Neural progenitor cell (in vitro differentiated cells): Measurements from ENCODE around the gene MED13. TPM values are rescaled to one million over a fixed set of nuclear protein-coding genes. Genes with fewer than 3 reads are reported as not detected.

Experiments used
- DNase-seq: peaks from one replicate; pipeline ENCODE4 v3.0.0-alpha.2; 2016; ENCODE audit warnings: low spot score
- H2AFZ ChIP-seq: fragments of 200-600 bp; sonication (generic); replicated peaks from 2 replicates; pipeline ENCODE4 v1.6.1; 2016; ENCODE audit warnings: antibody characterized with exemption
- H3F3A ChIP-seq: fragments of 200-600 bp; sonication (generic); 2 replicates; pipeline ENCODE4 v1.6.1; 2016; ENCODE audit warnings: antibody characterized with exemption, low read depth
- H3K27ac ChIP-seq: fragments of 200-600 bp; sonication (generic); 2 replicates; pipeline ENCODE4 v1.5.1; 2016; ENCODE audit warnings: mild to moderate bottlenecking
- H3K27me3 ChIP-seq: fragments of 200-600 bp; sonication (generic); 2 replicates; pipeline ENCODE4 v1.6.1; 2016; ENCODE audit warnings: mild to moderate bottlenecking, moderate library complexity
- H3K36me3 ChIP-seq: fragments of 200-600 bp; sonication (generic); 2 replicates; pipeline ENCODE4 v1.5.1; 2016
- H3K4me1 ChIP-seq: fragments of 200-600 bp; sonication (generic); 2 replicates; pipeline ENCODE4 v1.6.1; 2016; ENCODE audit warnings: mixed run types
- H3K4me2 ChIP-seq: fragments of 200-600 bp; sonication (generic); 2 replicates; pipeline ENCODE4 v1.6.1; 2016
- H3K4me3 ChIP-seq: fragments of 200-600 bp; sonication (generic); 2 replicates; pipeline ENCODE4 v1.5.1; 2016
- H3K79me2 ChIP-seq: fragments of 200-600 bp; sonication (generic); 2 replicates; pipeline ENCODE4 v1.6.1; 2016; ENCODE audit warnings: low read depth
- H3K9ac ChIP-seq: fragments of 200-600 bp; sonication (generic); 2 replicates; pipeline ENCODE4 v1.6.1; 2016
- H3K9me3 ChIP-seq: fragments of 200-600 bp; sonication (generic); 2 replicates; pipeline ENCODE4 v1.5.1; 2016; ENCODE audit warnings: low read depth
- H4K20me1 ChIP-seq: fragments of 200-600 bp; sonication (generic); 2 replicates; pipeline ENCODE4 v1.6.1; 2016; ENCODE audit warnings: low read depth
- H3K27ac Mint-ChIP-seq: 3 replicates; pipeline ENCODE4 v1.8.0; 2021; ENCODE audit warnings: mixed read lengths
- H3K27me3 Mint-ChIP-seq: 2 replicates; pipeline ENCODE4 v1.8.0; 2022; ENCODE audit warnings: low read depth, mild to moderate bottlenecking, inconsistent platforms, moderate library complexity, mixed read lengths; ENCODE audit not compliant: insufficient read depth
- H3K36me3 Mint-ChIP-seq: 3 replicates; pipeline ENCODE4 v1.8.0; 2021; ENCODE audit warnings: mixed read lengths
- H3K4me1 Mint-ChIP-seq: 3 replicates; pipeline ENCODE4 v1.8.0; 2021; ENCODE audit warnings: mixed read lengths
- H3K4me3 Mint-ChIP-seq: 3 replicates; pipeline ENCODE4 v1.8.0; 2021; ENCODE audit warnings: mild to moderate bottlenecking, moderate library complexity, mixed read lengths
- H3K9me3 Mint-ChIP-seq: 3 replicates; pipeline ENCODE4 v1.8.0; 2020; ENCODE audit warnings: mixed read lengths
- EZH2 ChIP-seq: fragments of 200-600 bp; sonication (generic); IDR thresholded peaks from 2 replicates; pipeline ENCODE4 v1.6.1; 2017; ENCODE audit warnings: antibody characterized with exemption, mild to moderate bottlenecking, moderate library complexity
- EZH2phosphoT487 ChIP-seq: fragments of 200-600 bp; sonication (generic); IDR thresholded peaks from 2 replicates; pipeline ENCODE4 v1.6.1; 2017; ENCODE audit warnings: antibody characterized with exemption
- total RNA-seq: library from RNA; depleted of rRNA; stranded (reverse); fragments of >200 nt; gene quantifications from 2 replicates; pipeline ENCODE4 v1.2.3, GENCODE V29; 2015; ENCODE audit warnings: low replicate concordance
- TF ChIP-seq, protein P1 (sequence below): fragments of 200-600 bp; sonication (generic); IDR thresholded peaks from 2 replicates; pipeline ENCODE4 v1.5.1; 2017; ENCODE audit warnings: antibody characterized with exemption, mild to moderate bottlenecking

Gene MED13
- total RNA-seq, 1 donor from 2014 or later = 59.9 TPM

DNA sequence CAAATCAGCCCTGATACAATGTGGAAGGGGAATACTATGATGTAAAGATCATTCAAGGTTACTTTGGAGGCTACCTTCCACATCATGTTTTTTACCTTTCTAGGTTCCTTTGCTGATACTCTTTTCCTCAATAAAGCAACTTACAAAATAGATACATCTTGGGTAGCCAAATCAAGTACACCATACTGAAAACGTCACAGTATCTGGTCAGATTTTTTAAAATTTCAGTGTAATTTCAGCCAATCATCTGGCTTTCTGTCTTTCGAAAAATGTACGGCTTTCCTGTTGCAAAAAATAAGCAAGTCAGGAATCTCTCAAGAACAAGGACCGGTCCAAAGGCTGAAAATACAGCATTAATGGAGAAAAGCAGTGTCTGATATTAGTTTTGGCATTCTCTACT, 15.6 kb upstream of the MED13 start:
- no peak overlapping the region for H3K4me3 Mint-ChIP-seq
- no peak overlapping the region for H3K27ac Mint-ChIP-seq
- no peaks in the 10 kb centered on the region for H3K4me1 Mint-ChIP-seq
- Histone ChIP-seq H3F3A (no peaks in the 10 kb centered on the region), H4K20me1 (no peaks in the 10 kb centered on the region), H3K9me3 (no peaks in the 10 kb centered on the region), H3K9ac (no peak overlapping the region), H3K27ac (no peak overlapping the region), H3K36me3 (no peaks in the 10 kb centered on the region), H3K4me3 (no peak overlapping the region), H3K4me2 (no peak overlapping the region), H3K4me1 (no peaks in the 10 kb centered on the region), H3K27me3 (no peaks in the 10 kb centered on the region), H2AFZ (no peak overlapping the region), H3K79me2 (no peaks in the 10 kb centered on the region)
- H3K27me3 Mint-ChIP-seq = peaks cover 6% of the 10 kb centered on the region
- TF ChIP-seq EZH2phosphoT487 (no peak), EZH2 (no peak)
- TF ChIP-seq, protein P1, sequence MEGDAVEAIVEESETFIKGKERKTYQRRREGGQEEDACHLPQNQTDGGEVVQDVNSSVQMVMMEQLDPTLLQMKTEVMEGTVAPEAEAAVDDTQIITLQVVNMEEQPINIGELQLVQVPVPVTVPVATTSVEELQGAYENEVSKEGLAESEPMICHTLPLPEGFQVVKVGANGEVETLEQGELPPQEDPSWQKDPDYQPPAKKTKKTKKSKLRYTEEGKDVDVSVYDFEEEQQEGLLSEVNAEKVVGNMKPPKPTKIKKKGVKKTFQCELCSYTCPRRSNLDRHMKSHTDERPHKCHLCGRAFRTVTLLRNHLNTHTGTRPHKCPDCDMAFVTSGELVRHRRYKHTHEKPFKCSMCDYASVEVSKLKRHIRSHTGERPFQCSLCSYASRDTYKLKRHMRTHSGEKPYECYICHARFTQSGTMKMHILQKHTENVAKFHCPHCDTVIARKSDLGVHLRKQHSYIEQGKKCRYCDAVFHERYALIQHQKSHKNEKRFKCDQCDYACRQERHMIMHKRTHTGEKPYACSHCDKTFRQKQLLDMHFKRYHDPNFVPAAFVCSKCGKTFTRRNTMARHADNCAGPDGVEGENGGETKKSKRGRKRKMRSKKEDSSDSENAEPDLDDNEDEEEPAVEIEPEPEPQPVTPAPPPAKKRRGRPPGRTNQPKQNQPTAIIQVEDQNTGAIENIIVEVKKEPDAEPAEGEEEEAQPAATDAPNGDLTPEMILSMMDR = no peak
- peaks cover 5% of the 10 kb centered on the region for H3K9me3 Mint-ChIP-seq
- H3K36me3 Mint-ChIP-seq = no peaks in the 10 kb centered on the region
- no peak for DNase-seq

DNA sequence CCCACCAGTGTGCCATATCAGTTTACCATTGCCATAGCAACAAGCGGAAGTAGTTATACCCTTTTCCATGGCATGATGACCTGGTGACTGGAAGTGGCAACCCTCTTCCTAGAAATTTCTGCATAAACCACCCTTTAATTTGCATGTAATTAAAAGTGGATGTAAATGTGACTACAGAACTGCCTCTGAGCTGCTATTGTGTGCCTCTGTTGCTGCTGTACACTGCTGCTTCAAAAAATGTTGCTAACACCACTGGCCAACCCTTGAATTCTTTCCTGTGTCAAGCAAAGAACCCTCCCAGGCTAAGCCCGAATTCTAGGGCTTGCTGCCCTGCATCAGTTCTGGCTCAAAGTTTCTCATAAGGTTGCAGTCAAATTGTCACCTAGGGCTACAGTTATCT, 12.9 kb upstream of the MED13 start:
- Histone ChIP-seq H3K4me3 (no peak overlapping the region), H3K9ac (no peak overlapping the region), H3K9me3 (no peaks in the 10 kb centered on the region), H3K79me2 (no peaks in the 10 kb centered on the region), H3K4me2 (no peak overlapping the region), H2AFZ (no peak overlapping the region), H3K4me1 (no peaks in the 10 kb centered on the region), H3K27ac (no peak overlapping the region), H3F3A (no peaks in the 10 kb centered on the region), H4K20me1 (no peaks in the 10 kb centered on the region), H3K36me3 (no peaks in the 10 kb centered on the region), H3K27me3 (no peaks in the 10 kb centered on the region)
- no peak for DNase-seq
- no peaks in the 10 kb centered on the region for H3K36me3 Mint-ChIP-seq
- no peak overlapping the region for H3K4me3 Mint-ChIP-seq
- no peak overlapping the region for H3K27ac Mint-ChIP-seq
- TF ChIP-seq EZH2 (no peak), EZH2phosphoT487 (no peak)
- TF ChIP-seq, protein P1 = no peak
- peaks cover 3% of the 10 kb centered on the region for H3K27me3 Mint-ChIP-seq
- no peaks in the 10 kb centered on the region for H3K4me1 Mint-ChIP-seq
- H3K9me3 Mint-ChIP-seq = peaks cover 5% of the 10 kb centered on the region

DNA sequence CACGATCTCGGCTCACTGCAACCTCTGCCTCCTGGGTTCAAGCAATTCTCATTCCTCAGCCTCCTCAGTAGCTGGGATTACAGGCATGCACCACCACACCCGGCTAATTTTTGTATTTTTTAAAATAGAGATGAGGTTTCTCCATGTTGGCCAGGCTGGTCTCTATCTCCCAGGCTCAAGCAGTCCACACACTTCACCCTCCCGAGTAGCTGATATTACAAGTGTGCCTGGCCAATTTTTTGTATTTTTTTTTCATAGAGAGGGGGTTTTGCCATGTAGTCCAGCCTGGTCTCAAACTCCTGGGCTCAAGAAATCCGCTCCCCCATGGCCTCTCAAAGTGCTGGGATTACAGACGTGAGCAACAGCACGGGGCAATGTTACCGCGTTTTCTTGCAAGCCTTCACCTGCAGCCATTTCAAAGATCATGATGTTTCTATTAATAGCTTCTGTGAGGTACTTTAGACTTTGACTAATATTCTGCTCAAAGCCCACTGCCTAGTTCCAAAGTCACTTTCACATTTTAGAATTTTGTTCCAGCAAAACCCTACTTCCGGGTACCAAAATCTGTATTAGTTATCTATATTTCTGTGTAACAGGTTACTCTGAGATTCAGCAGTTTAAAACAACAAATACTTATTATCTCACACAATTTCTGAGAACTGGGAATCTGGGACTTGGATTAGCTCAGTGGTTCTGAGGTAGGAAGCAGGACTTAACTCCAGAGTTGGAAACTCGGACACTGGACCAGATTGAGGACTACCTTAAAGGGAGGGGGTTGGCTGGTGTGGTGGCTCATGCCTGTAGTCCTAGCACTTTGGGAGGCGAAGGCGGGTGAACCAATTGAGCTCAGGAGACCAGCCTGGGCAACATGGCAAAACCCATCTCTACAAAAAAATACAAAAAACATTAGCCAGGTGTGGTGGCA, 12.0 kb upstream of the MED13 start:
- Mint-ChIP-seq H3K4me3 (no peak overlapping the region), H3K36me3 (no peaks in the 10 kb centered on the region), H3K4me1 (no peaks in the 10 kb centered on the region), H3K27me3 (peaks cover 3% of the 10 kb centered on the region), H3K9me3 (peaks cover 5% of the 10 kb centered on the region), H3K27ac (no peak overlapping the region)
- no peaks in the 10 kb centered on the region for H3K36me3 ChIP-seq
- TF ChIP-seq, protein P1 = no peak
- TF ChIP-seq EZH2 (no peak), EZH2phosphoT487 (no peak)
- no peaks in the 10 kb centered on the region for H3K27me3 ChIP-seq
- no peak overlapping the region for H3K4me3 ChIP-seq
- no peak for DNase-seq
- H3K79me2 ChIP-seq = no peaks in the 10 kb centered on the region
- no peak overlapping the region for H3K9ac ChIP-seq
- no peak overlapping the region for H3K4me2 ChIP-seq
- no peak overlapping the region for H3K27ac ChIP-seq
- H3K4me1 ChIP-seq = no peaks in the 10 kb centered on the region
- no peaks in the 10 kb centered on the region for H3K9me3 ChIP-seq
- no peaks in the 10 kb centered on the region for H4K20me1 ChIP-seq
- H2AFZ ChIP-seq = no peak overlapping the region
- H3F3A ChIP-seq = no peaks in the 10 kb centered on the region
